ENCODE data around the gene PPP5C. TPM values are rescaled to one million over a fixed set of nuclear protein-coding genes. Genes with fewer than 3 reads are reported as not detected.

The PPP5C gene
- total RNA-seq, 1 donor from 2014 or later, result 70.9 TPM

DNA sequence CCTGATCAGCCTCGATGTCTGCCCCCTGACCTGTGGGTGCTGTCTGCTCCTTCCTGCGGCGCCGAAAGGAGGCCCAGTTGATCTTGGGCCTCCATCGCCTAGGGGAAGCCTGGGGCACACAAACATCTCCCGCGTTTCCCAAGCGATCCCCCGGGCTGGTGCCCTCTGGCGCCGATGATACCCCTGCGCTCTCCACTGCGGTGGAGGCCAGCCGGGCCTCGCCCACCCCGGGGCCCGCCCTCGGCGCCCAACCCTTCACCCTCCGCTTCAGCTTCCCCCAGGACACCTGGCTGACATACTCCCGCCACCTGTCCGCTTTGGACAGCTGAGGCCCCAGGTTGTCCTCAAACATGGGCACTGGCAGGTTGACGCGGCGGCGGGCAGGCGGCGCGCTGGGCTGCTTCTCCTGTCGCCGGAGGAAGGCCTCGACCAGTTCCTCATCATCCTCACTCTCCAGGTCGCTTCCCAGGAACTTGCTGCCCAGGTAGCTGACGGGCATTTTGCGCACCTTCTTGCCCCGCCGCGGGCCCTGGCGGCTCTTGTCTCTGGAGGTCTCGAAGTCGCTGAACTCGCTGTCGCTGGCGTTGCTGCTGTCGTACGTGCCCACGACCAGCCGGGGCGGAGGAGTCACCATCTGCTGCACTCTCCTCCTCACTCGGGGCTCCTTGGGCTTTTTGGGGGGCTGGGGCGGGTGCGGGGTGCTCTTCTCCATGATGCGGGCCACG, 65.2 kb downstream of the PPP5C start:
- FAIRE-seq (no peak), DNase-seq (ENCODE audit: low read depth) (no peak)
- peaks cover 27% of the 10 kb centered on the region for H3K4me1 Mint-ChIP-seq (ENCODE audit: low read depth, unreplicated experiment)

DNA sequence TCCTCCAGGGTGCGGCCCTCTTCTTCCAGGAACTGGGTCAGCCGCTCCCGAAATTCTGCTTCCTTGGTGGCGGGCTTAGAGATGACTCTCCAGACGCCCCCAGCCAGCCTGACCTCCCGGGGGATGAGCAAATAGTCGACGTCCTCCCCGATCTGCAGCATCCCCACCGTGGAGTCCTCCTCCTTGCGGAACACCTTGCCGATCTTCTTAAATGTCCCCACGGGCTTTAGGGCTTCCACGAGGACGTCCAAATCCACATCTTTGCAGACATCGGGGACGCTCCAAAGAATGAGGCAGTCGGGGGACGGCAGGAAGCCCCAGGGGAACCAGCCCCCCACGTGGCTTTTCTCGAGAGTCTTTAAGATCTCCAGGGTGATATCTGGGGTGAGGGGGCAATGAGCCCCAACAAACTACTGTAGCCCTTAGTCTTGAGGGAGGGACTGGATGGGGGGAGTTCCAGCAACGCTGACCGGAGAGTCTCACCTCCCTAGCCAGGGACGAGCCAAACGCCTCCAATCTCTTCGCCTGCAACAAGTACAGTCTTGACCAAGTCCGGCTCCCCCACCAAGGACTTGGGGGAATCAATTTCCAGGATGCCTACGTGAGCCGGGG, 65.9 kb downstream of the PPP5C start:
- DNase-seq (ENCODE audit: low read depth), result no peak
- H3K9me3 Mint-ChIP-seq (ENCODE audit: unreplicated experiment), result peaks cover 2% of the 10 kb centered on the region
- Histone ChIP-seq H3K27me3 (ENCODE audit: insufficient read depth, low read length) (no peaks in the 10 kb centered on the region), H4K20me1 (ENCODE audit: insufficient read depth, low read length) (peaks cover 34% of the 10 kb centered on the region), H3K9me3 (ENCODE audit: insufficient read depth, low read depth, low read length) (no peaks in the 10 kb centered on the region), H3K4me2 (ENCODE audit: low read length) (peak overlapping the region; percentile 85), H3K79me2 (ENCODE audit: insufficient read depth, low read length) (peaks cover 23% of the 10 kb centered on the region), H3K9ac (ENCODE audit: low read length) (peak overlapping the region; percentile 71), H3K4me3 (ENCODE audit: insufficient read depth, low read depth, low read length) (peak overlapping the region; percentile 59), H3K36me3 (ENCODE audit: insufficient read depth, low read length) (peaks cover 5% of the 10 kb centered on the region), H2AFZ (ENCODE audit: low read depth, low read length) (peak overlapping the region; percentile 75), H3K27ac (ENCODE audit: low read depth, low read length) (peak overlapping the region; percentile 12), H3K4me1 (ENCODE audit: insufficient read depth, low read length) (peaks cover 33% of the 10 kb centered on the region)
- peak overlapping the region; percentile 93 for H3K4me3 Mint-ChIP-seq (ENCODE audit: unreplicated experiment)
- peak overlapping the region; percentile 83 for H3K27ac Mint-ChIP-seq (ENCODE audit: unreplicated experiment)
- no peaks in the 10 kb centered on the region for H3K27me3 Mint-ChIP-seq (ENCODE audit: low read depth, unreplicated experiment)
- FAIRE-seq, result no peak
- TF ChIP-seq, protein P1, sequence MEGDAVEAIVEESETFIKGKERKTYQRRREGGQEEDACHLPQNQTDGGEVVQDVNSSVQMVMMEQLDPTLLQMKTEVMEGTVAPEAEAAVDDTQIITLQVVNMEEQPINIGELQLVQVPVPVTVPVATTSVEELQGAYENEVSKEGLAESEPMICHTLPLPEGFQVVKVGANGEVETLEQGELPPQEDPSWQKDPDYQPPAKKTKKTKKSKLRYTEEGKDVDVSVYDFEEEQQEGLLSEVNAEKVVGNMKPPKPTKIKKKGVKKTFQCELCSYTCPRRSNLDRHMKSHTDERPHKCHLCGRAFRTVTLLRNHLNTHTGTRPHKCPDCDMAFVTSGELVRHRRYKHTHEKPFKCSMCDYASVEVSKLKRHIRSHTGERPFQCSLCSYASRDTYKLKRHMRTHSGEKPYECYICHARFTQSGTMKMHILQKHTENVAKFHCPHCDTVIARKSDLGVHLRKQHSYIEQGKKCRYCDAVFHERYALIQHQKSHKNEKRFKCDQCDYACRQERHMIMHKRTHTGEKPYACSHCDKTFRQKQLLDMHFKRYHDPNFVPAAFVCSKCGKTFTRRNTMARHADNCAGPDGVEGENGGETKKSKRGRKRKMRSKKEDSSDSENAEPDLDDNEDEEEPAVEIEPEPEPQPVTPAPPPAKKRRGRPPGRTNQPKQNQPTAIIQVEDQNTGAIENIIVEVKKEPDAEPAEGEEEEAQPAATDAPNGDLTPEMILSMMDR (IDR thresholded peaks at IDR 0.05; ENCODE audit: insufficient read depth, low read depth, low read length), result no peak
- no peak for TF ChIP-seq EZH2 (IDR thresholded peaks at IDR 0.05; ENCODE audit: insufficient read depth, low read length)
- peaks cover 9% of the 10 kb centered on the region for H3K36me3 Mint-ChIP-seq (ENCODE audit: low read depth, unreplicated experiment)
- peaks cover 26% of the 10 kb centered on the region for H3K4me1 Mint-ChIP-seq (ENCODE audit: low read depth, unreplicated experiment)

More for the DNA sequence above, 65.2 kb downstream of the PPP5C start:
- peak overlapping the region; percentile 59 for H3K4me3 ChIP-seq (ENCODE audit: insufficient read depth, low read depth, low read length)
- Mint-ChIP-seq H3K4me3 (ENCODE audit: unreplicated experiment) (peak overlapping the region; percentile 93), H3K9me3 (ENCODE audit: unreplicated experiment) (peaks cover 2% of the 10 kb centered on the region), H3K27ac (ENCODE audit: unreplicated experiment) (peak overlapping the region; percentile 83), H3K36me3 (ENCODE audit: low read depth, unreplicated experiment) (peaks cover 9% of the 10 kb centered on the region), H3K27me3 (ENCODE audit: low read depth, unreplicated experiment) (no peaks in the 10 kb centered on the region)
- H3K4me2 ChIP-seq (ENCODE audit: low read length), result peak overlapping the region; percentile 85
- H3K4me1 ChIP-seq (ENCODE audit: insufficient read depth, low read length), result peaks cover 31% of the 10 kb centered on the region
- H3K9ac ChIP-seq (ENCODE audit: low read length), result peak overlapping the region; percentile 71
- H3K27ac ChIP-seq (ENCODE audit: low read depth, low read length), result no peak overlapping the region
- H3K79me2 ChIP-seq (ENCODE audit: insufficient read depth, low read length), result peaks cover 23% of the 10 kb centered on the region
- H2AFZ ChIP-seq (ENCODE audit: low read depth, low read length), result peak overlapping the region; percentile 75
- H3K36me3 ChIP-seq (ENCODE audit: insufficient read depth, low read length), result peaks cover 5% of the 10 kb centered on the region
- peaks cover 2% of the 10 kb centered on the region for H3K27me3 ChIP-seq (ENCODE audit: insufficient read depth, low read length)
- H4K20me1 ChIP-seq (ENCODE audit: insufficient read depth, low read length), result peaks cover 35% of the 10 kb centered on the region
- no peaks in the 10 kb centered on the region for H3K9me3 ChIP-seq (ENCODE audit: insufficient read depth, low read depth, low read length)
- TF ChIP-seq, protein P1 (IDR thresholded peaks at IDR 0.05; ENCODE audit: insufficient read depth, low read depth, low read length), result no peak
- no peak for TF ChIP-seq EZH2 (IDR thresholded peaks at IDR 0.05; ENCODE audit: insufficient read depth, low read length)
